ENCODE measurements around the gene RAB34. TPM values are rescaled to one million over a fixed set of nuclear protein-coding genes. Genes with fewer than 3 reads are reported as not detected.

Gene RAB34
- total and polyA plus RNA-seq, 9 of the 15 experiments (the other 6 are each of a cell fraction or from before 2014, with no cell fraction given) = 0.07 to 3.8 (median 0.46) TPM; not detected in 1

DNA sequence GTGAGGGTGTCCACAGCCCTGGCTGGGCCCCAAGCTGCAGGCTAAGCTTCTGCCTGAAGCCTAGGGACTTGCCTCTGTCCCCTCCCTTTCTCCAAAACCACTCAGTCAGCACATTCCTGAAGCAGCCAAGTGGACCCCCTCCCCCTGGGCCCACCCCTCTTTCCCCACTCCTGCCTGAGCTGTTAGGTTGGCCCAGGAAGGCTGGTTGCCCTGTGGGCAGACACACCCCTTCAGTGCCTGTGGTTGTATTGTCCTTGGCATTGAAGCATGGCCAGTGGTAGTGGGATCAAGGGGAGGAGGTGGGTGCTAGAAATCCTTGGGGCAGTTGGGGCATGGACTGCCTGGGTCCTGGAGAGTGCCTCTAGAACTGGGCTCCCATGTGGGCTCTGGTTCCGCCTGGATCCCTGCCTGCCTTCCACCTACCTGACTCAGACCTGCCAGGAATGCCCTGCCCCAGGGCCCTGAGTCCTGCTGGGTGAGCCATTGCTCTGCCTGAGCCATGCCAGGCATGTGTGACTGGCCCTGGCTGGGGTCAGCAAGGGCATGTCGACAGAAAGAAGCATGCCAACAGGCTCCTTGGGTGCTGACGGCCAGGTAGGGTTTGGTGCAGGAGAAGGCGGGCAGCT lies 28.2 kb upstream of the RAB34 start (continued):
- TF ChIP-seq ZNF212 (CRISPR knock-in tag; IDR thresholded peaks at IDR 0.05) (no peak), ATF1 (CRISPR knock-in tag; IDR thresholded peaks at IDR 0.05) (no peak), ATF1 (tag; IDR thresholded peaks at IDR 0.05) (no peak), ZNF217 (CRISPR knock-in tag; IDR thresholded peaks at IDR 0.05) (no peak), ZNF583 (CRISPR knock-in tag; IDR thresholded peaks at IDR 0.05) (no peak), ZNF143 (CRISPR knock-in tag; IDR thresholded peaks at IDR 0.05) (0 out of 2 replicates have a peak, but pooled peaks have one; percentile 12), MAFG (tag; conservative IDR thresholded peaks at IDR 0.05) (peak; percentile 80), ADNP (tag; IDR thresholded peaks at IDR 0.05) (no peak), NBN (IDR thresholded peaks at IDR 0.05; ENCODE audit: low read depth) (no peak), ASH1L (IDR thresholded peaks at IDR 0.05; ENCODE audit: borderline replicate concordance, low read depth, partially characterized antibody) (no peak), KDM4B (IDR thresholded peaks at IDR 0.05; ENCODE audit: borderline replicate concordance in 2 of 2, low read depth in 1 of 2) (no peak), MTA3 (IDR thresholded peaks at IDR 0.05; ENCODE audit: borderline replicate concordance) (no peak), MXI1 (IDR thresholded peaks at IDR 0.05; ENCODE audit: low read depth, low read length) (no peak), KDM1A (IDR thresholded peaks at IDR 0.05) (no peak), POLR2G (IDR thresholded peaks at IDR 0.05; ENCODE audit: low read depth, low read length) (peak; percentile 18; the same call in 1 of the 2 replicates), HDAC1 (IDR thresholded peaks at IDR 0.05) (no peak), ZNF717 (CRISPR knock-in tag; IDR thresholded peaks at IDR 0.05) (no peak), BRD4 (IDR thresholded peaks at IDR 0.05) (no peak), TARDBP (IDR thresholded peaks at IDR 0.05) (no peak), SRSF1 (IDR thresholded peaks at IDR 0.05; ENCODE audit: low read depth, low read length) (no peak), GTF2E2 (tag; IDR thresholded peaks at IDR 0.05) (no peak), JUND (IDR thresholded peaks at IDR 0.05; ENCODE audit: borderline replicate concordance, low read depth, low read length) (no peak), JUND (tag; IDR thresholded peaks at IDR 0.05; ENCODE audit: borderline replicate concordance, low read depth, low read length) (no peak), MCM5 (IDR thresholded peaks at IDR 0.05; ENCODE audit: low read depth) (no peak), ZNF347 (CRISPR knock-in tag; IDR thresholded peaks at IDR 0.05; ENCODE audit: low read depth) (no peak)
- TF ChIP-seq, protein P1, sequence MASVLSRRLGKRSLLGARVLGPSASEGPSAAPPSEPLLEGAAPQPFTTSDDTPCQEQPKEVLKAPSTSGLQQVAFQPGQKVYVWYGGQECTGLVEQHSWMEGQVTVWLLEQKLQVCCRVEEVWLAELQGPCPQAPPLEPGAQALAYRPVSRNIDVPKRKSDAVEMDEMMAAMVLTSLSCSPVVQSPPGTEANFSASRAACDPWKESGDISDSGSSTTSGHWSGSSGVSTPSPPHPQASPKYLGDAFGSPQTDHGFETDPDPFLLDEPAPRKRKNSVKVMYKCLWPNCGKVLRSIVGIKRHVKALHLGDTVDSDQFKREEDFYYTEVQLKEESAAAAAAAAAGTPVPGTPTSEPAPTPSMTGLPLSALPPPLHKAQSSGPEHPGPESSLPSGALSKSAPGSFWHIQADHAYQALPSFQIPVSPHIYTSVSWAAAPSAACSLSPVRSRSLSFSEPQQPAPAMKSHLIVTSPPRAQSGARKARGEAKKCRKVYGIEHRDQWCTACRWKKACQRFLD (CRISPR knock-in tag; IDR thresholded peaks at IDR 0.05) = no peak
- TF ChIP-seq, protein P2, sequence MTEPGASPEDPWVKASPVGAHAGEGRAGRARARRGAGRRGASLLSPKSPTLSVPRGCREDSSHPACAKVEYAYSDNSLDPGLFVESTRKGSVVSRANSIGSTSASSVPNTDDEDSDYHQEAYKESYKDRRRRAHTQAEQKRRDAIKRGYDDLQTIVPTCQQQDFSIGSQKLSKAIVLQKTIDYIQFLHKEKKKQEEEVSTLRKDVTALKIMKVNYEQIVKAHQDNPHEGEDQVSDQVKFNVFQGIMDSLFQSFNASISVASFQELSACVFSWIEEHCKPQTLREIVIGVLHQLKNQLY (CRISPR knock-in tag; conservative IDR thresholded peaks at IDR 0.05) = no peak
- TF ChIP-seq, protein P3, sequence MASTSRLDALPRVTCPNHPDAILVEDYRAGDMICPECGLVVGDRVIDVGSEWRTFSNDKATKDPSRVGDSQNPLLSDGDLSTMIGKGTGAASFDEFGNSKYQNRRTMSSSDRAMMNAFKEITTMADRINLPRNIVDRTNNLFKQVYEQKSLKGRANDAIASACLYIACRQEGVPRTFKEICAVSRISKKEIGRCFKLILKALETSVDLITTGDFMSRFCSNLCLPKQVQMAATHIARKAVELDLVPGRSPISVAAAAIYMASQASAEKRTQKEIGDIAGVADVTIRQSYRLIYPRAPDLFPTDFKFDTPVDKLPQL (IDR thresholded peaks at IDR 0.05; ENCODE audit: extremely low read depth, insufficient read length) = no peak
